Transverse colon (tissue), 4 donors: Measurements from ENCODE around the gene RPS4Y2. TPM values are rescaled to one million over a fixed set of nuclear protein-coding genes. Genes with fewer than 3 reads are reported as not detected.

Source experiments
- DNase-seq: peaks from one replicate; pipeline ENCODE4 v3.0.0-alpha.2; 2019
- H3K27ac ChIP-seq, 4 donors: fragments of 200-600 bp; sonication (generic); 2 replicates each; pipeline ENCODE4 v1.5.1; 2016 to 2018; ENCODE audit warnings: inconsistent platforms in 4 of 4
- H3K27me3 ChIP-seq: fragments of 200-600 bp; sonication (generic); 2 replicates; pipeline ENCODE4 v1.5.1; 2017; ENCODE audit warnings: inconsistent platforms
- H3K36me3 ChIP-seq, 4 donors: fragments of 200-600 bp; sonication (generic); 2 replicates each; pipeline ENCODE4 v1.5.1; 2017 to 2019; ENCODE audit warnings: inconsistent platforms in 4 of 4
- H3K4me1 ChIP-seq, 4 donors: fragments of 200-600 bp; sonication (generic); 2 replicates each; pipeline ENCODE4 v1.5.1; 2017 to 2020; ENCODE audit warnings: inconsistent platforms in 4 of 4
- H3K4me3 ChIP-seq, 4 donors: fragments of 200-600 bp; sonication (generic); 1 replicate in 1 of 4; 2 replicates in 3 of 4; pipeline versions ENCODE4 v1.5.1 to v1.6.1; 2017 to 2019; ENCODE audit warnings: inconsistent platforms in 4 of 4
- H3K9me3 ChIP-seq, 2 donors: fragments of 200-600 bp; sonication (generic); 2 replicates each; pipeline ENCODE4 v1.5.1; 2017 to 2019; ENCODE audit warnings: inconsistent platforms in 2 of 2
- EP300 ChIP-seq: sonication (generic); formaldehyde crosslinking; IDR thresholded peaks from one replicate; pipeline ENCODE4 v1.6.1; 2017; ENCODE audit warnings: antibody characterized with exemption, low read depth
- POLR2A ChIP-seq: fragments of 450-650 bp; IDR thresholded peaks from one replicate; pipeline ENCODE4 v1.6.1; 2016; ENCODE audit warnings: antibody characterized with exemption, mild to moderate bottlenecking, moderate library complexity
- POLR2AphosphoS5 ChIP-seq, 3 donors: sonication (generic); formaldehyde crosslinking; IDR thresholded peaks; one replicate each; pipeline ENCODE4 v1.6.1; 2016; ENCODE audit warnings: antibody characterized with exemption in 3 of 3
- WGBS, 2 donors: methylation state at CpG; one replicate each; pipeline ENCODE4 v1.1.5; 2018; ENCODE audit warnings: low coverage in 1 of 2; 5-methylcytosine and 5-hydroxymethylcytosine counted together
- in situ Hi-C, 4 donors: fragments of 200-750 bp; cut with MboI; loops; one replicate each; pipeline versions ENCODE4 v1.15.0 to v1.15.1; 2017; ENCODE audit warnings: low sequenced_read_pairs in 3 of 4, low pct_ligation_motif_present in 1 of 4, low pct_unique_long_range_greater_than_20kb in 1 of 4
- intact Hi-C: fragments of 100-400 bp; cut with DNase I; formaldehyde crosslinking; loops from one replicate; pipeline ENCODE4 v1.15.1; 2023; ENCODE audit warnings: low total_unique reads
- total RNA-seq, 4 donors: library from RNA; depleted of rRNA; stranded (reverse); fragments of >200 nt; gene quantifications; one replicate each; pipeline ENCODE4 v1.1.0, GENCODE V29; 2016
- TF ChIP-seq, protein P1 (sequence below), 5 experiments: fragments of 200-600 bp in 3 of 5; fragments of 450-650 bp in 2 of 5; sonication (generic) in 3 of 5; IDR thresholded peaks; 1 replicate in 2 of 5; 2 replicates in 3 of 5; pipeline ENCODE4 v1.5.1; 2016 to 2017; ENCODE audit warnings: antibody characterized with exemption in 5 of 5, inconsistent platforms in 3 of 5, mild to moderate bottlenecking in 2 of 5, moderate library complexity in 1 of 5

Gene RPS4Y2
- total RNA-seq, 4 donors from 2014 or later = not detected

GRCh38 chrY:20739806-20740205, 16.1 kb upstream of the RPS4Y2 start:
- H3K27ac ChIP-seq = no peak overlapping the region
- intact Hi-C loops = no loop called here
- WGBS, 2 donors = no CpG with 5 or more reads among the region's 3 CpGs

DNA sequence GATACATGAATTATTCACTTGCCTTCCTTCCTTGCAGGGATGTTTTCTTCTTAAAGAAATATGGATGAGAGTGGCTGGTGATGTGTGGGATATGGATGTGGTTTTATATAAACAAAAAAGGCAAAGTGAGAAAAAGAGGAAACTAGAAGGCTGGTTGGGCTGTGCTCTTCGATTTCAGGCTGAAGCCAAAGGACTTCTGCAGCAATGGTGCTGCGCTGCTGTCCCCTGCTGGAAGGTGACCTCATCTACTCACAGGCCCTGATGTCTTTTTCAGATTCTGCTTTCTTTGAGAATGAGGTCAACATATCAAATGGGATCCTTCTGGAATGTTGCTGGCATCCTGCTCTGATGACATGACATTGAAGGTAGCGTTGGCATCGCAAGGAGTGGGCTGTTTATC, 15.3 kb upstream of the RPS4Y2 start:
- TF ChIP-seq POLR2A (no peak), EP300 (no peak), POLR2AphosphoS5 (IDR thresholded peaks at IDR 0.05) (no peak)
- TF ChIP-seq, protein P1, sequence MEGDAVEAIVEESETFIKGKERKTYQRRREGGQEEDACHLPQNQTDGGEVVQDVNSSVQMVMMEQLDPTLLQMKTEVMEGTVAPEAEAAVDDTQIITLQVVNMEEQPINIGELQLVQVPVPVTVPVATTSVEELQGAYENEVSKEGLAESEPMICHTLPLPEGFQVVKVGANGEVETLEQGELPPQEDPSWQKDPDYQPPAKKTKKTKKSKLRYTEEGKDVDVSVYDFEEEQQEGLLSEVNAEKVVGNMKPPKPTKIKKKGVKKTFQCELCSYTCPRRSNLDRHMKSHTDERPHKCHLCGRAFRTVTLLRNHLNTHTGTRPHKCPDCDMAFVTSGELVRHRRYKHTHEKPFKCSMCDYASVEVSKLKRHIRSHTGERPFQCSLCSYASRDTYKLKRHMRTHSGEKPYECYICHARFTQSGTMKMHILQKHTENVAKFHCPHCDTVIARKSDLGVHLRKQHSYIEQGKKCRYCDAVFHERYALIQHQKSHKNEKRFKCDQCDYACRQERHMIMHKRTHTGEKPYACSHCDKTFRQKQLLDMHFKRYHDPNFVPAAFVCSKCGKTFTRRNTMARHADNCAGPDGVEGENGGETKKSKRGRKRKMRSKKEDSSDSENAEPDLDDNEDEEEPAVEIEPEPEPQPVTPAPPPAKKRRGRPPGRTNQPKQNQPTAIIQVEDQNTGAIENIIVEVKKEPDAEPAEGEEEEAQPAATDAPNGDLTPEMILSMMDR (IDR thresholded peaks at IDR 0.05) = peak in 4 of 5 experiments; percentile 34 to 37 (median 35)
- no peaks in the 10 kb centered on the region for H3K9me3 ChIP-seq
- intact Hi-C loops (no loop called here), in situ Hi-C loops (no loop called here)
- H3K4me3 ChIP-seq = no peak overlapping the region
- no peak for DNase-seq
- H3K36me3 ChIP-seq = no peaks in the 10 kb centered on the region
- no peak overlapping the region for H3K27ac ChIP-seq
- no CpG with 5 or more reads among the region's 4 CpGs for WGBS, 2 donors
- H3K4me1 ChIP-seq = no peaks in the 10 kb centered on the region
- no peaks in the 10 kb centered on the region for H3K27me3 ChIP-seq

More at GRCh38 chrY:20739806-20740205, 16.1 kb upstream of the RPS4Y2 start:
- H3K36me3 ChIP-seq = no peaks in the 10 kb centered on the region
- TF ChIP-seq POLR2AphosphoS5 (IDR thresholded peaks at IDR 0.05) (no peak), POLR2A (no peak), EP300 (no peak)
- TF ChIP-seq, protein P1 (IDR thresholded peaks at IDR 0.05) = no peak
- no peaks in the 10 kb centered on the region for H3K9me3 ChIP-seq
- no peaks in the 10 kb centered on the region for H3K4me1 ChIP-seq
- no peak overlapping the region for H3K4me3 ChIP-seq
- in situ Hi-C loops = no loop called here
- H3K27me3 ChIP-seq = no peaks in the 10 kb centered on the region
- no peak for DNase-seq

GRCh38 chrY:20745060-20745459, 10.8 kb upstream of the RPS4Y2 start:
- no peaks in the 10 kb centered on the region for H3K36me3 ChIP-seq
- intact Hi-C loops (no loop called here), in situ Hi-C loops (no loop called here)
- TF ChIP-seq POLR2AphosphoS5 (IDR thresholded peaks at IDR 0.05) (no peak), POLR2A (no peak)
- no peaks in the 10 kb centered on the region for H3K4me1 ChIP-seq
- H3K27ac ChIP-seq = no peak overlapping the region
- 37% methylated on average over 2 of the region's 2 CpGs; no CpG with 5 or more reads in 1 of the 2 donors for WGBS, 2 donors
- DNase-seq = no peak
- H3K9me3 ChIP-seq = no peaks in the 10 kb centered on the region
- no peak overlapping the region for H3K4me3 ChIP-seq
- no peaks in the 10 kb centered on the region for H3K27me3 ChIP-seq

GRCh38 chrY:20746919-20747318, 9.0 kb upstream of the RPS4Y2 start:
- in situ Hi-C loops = no loop called here
- TF ChIP-seq POLR2A = no peak
- TF ChIP-seq, protein P1 (IDR thresholded peaks at IDR 0.05) = no peak
- TF ChIP-seq EP300 = no peak
- no peak for TF ChIP-seq POLR2AphosphoS5 (IDR thresholded peaks at IDR 0.05)
- intact Hi-C loops = no loop called here
- DNase-seq = no peak
- Histone ChIP-seq H3K36me3 (no peaks in the 10 kb centered on the region), H3K27ac (no peak overlapping the region), H3K4me3 (no peak overlapping the region), H3K9me3 (no peaks in the 10 kb centered on the region), H3K4me1 (no peaks in the 10 kb centered on the region), H3K27me3 (no peaks in the 10 kb centered on the region)
- WGBS, 2 donors = 100% methylated on average over 1 of the region's 2 CpGs; no CpG with 5 or more reads in 1 of the 2 donors

GRCh38 chrY:20763869-20764268, 8.0 kb downstream of the RPS4Y2 start:
- no peaks in the 10 kb centered on the region for H3K36me3 ChIP-seq
- intact Hi-C loops = no loop called here
- DNase-seq = no peak
- H3K27ac ChIP-seq = no peak overlapping the region
- in situ Hi-C loops = no loop called here
- no peaks in the 10 kb centered on the region for H3K27me3 ChIP-seq
- WGBS, 2 donors = no CpG with 5 or more reads among the region's 2 CpGs
- no peaks in the 10 kb centered on the region for H3K4me1 ChIP-seq
- no peaks in the 10 kb centered on the region for H3K9me3 ChIP-seq
- TF ChIP-seq POLR2A (no peak), POLR2AphosphoS5 (IDR thresholded peaks at IDR 0.05) (no peak), EP300 (no peak)
- TF ChIP-seq, protein P1 (IDR thresholded peaks at IDR 0.05) = no peak
- no peak overlapping the region for H3K4me3 ChIP-seq
